K562 (cell line): ENCODE measurements around the gene RNF123. TPM values are rescaled to one million over a fixed set of nuclear protein-coding genes. Genes with fewer than 3 reads are reported as not detected.

Experiments
- BRCA1 ChIP-seq, 2 experiments: fragments of 450-650 bp in 1 of 2; sonication (generic) in 1 of 2; formaldehyde crosslinking in 1 of 2; IDR thresholded peaks; 2 replicates each; pipeline versions ENCODE4 v1.5.0 to v1.6.1; 2017 to 2020; ENCODE audit warnings: mild to moderate bottlenecking in 1 of 2, missing genetic modification reagents in 1 of 2
- DACH1 ChIP-seq: fragments of 450-650 bp; IDR thresholded peaks from 2 replicates; pipeline ENCODE4 v1.6.1; 2018; ENCODE audit not compliant: partially characterized antibody
- GTF2F1 ChIP-seq: IDR thresholded peaks from 2 replicates; pipeline ENCODE4 v1.6.1; 2011; ENCODE audit warnings: low read depth, low read length, improper control_type of control experiment
- MAZ ChIP-seq, 2 experiments: fragments of 450-650 bp in 1 of 2; sonication (generic) in 1 of 2; formaldehyde crosslinking; IDR thresholded peaks in 1 of 2; conservative IDR thresholded peaks in 1 of 2; 2 replicates each; pipeline versions ENCODE4 v1.4.0 to v1.5.0; 2020; ENCODE audit warnings: mild to moderate bottlenecking in 1 of 2, missing genetic modification reagents in 1 of 2
- MECOM ChIP-seq: fragments of 250-450 bp; sonication (Bioruptor Pico); IDR thresholded peaks from 2 replicates; pipeline ENCODE4 v1.8.0; 2022; ENCODE audit warnings: inconsistent platforms
- RAD21 ChIP-seq, 2 experiments: fragments of 250-450 bp in 1 of 2; fragments of 450-650 bp in 1 of 2; sonication (Bioruptor Pico) in 1 of 2; formaldehyde crosslinking in 1 of 2; IDR thresholded peaks in 1 of 2; conservative IDR thresholded peaks in 1 of 2; 2 replicates each; pipeline versions ENCODE4 v1.4.0 to v1.8.0; 2020 to 2022; ENCODE audit warnings: mild to moderate bottlenecking in 2 of 2, moderate library complexity in 1 of 2
- RB1 ChIP-seq: fragments of 450-650 bp; IDR thresholded peaks from 2 replicates; pipeline ENCODE4 v1.6.1; 2017; ENCODE audit warnings: low read depth, mild to moderate bottlenecking
- TEAD4 ChIP-seq, 2 experiments: sonication (generic) in 1 of 2; formaldehyde crosslinking in 1 of 2; IDR thresholded peaks; 2 replicates each; pipeline versions ENCODE4 v1.6.1 to v1.8.0; 2012 to 2022; ENCODE audit warnings: borderline replicate concordance in 1 of 2, inconsistent platforms in 1 of 2, low read length in 1 of 2, mild to moderate bottlenecking in 1 of 2, missing genetic modification reagents in 1 of 2
- polyA plus RNA-seq, 8 experiments: library from polyadenylated mRNA; depleted of rRNA in 4 of 8; stranded (reverse) in 5 of 8; unstranded in 3 of 8; fragments of >200 nt; fragmentation: Nextera tagmentation in 2 of 8; fragmentation: Illumina TruSeq in 1 of 8; extraction: Ambion mirVana in 2 of 8; extraction: Trizol in 1 of 8; gene quantifications; 2 replicates each; pipeline versions ENCODE4 v1.2.1 to v1.2.3, GENCODE V29; 2011 to 2014; ENCODE audit warnings: inconsistent platforms in 1 of 8, missing spikeins in 1 of 8
- total RNA-seq, 7 experiments: library from RNA; depleted of rRNA in 6 of 7; stranded (reverse); fragments of >200 nt in 6 of 7; fragmentation: Illumina TruSeq in 2 of 7; extraction: Trizol in 2 of 7; gene quantifications; 2 replicates each; pipeline versions ENCODE4 v1.2.1 to v1.2.3, GENCODE V29; 2011 to 2021; ENCODE audit warnings: low replicate concordance in 1 of 7

The RNF123 gene
- total and polyA plus RNA-seq, 9 of the 15 experiments (the other 6 are each of a cell fraction or from before 2014, with no cell fraction given) = 8.7 to 53.1 (median 17.5) TPM

DNA sequence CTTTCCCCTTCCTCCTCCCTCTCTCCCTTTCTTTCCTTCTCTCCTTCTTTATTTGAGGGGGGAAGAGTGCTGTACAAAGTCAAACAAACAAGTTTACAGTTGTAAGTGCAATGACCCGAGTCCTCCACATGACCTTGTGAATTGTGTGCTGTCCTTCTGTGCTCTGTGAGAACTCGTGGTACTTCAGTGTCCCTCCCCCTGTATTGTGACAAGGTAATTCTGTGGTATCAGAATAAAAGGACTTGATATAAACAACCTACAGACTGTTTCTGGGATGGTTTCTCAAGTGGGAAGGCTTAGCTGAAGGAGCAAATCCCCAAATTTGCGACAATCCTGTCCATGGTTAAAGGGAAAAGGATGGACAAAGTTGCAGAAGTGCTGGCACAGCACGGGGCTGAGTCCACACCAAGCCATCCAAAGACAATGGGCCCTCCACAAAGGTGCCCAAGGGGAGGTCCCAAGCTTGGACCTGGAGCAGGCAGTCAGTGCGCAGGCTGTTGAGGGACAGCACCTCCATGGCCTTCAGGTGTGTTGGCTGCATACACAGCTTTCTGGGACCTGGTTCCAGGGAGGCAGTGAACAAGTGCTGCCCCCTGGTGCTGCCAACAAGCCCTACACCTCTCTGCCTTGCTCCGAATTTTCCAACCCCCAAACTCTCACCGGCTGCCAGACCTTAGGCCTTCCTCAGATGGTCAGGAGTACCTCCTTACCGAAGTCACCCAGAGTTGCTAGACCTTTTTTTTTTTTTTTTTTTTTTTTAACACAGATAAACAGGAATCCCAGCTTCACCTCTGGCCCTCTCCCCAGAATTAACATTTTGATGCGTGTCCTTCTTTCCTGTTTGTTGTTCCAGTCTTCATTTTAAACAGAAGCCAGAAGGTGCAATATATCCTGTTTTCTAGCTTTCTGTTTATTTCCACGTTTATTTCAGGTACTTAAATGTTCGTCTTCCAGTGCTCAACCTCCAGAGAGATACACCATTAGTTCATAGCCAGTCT is 17.8 kb upstream of the RNF123 start (continued):
- TF ChIP-seq RAD21 (CRISPR knock-in tag; conservative IDR thresholded peaks at IDR 0.05 in 1 of 2, IDR thresholded peaks at IDR 0.05 in 1 of 2) (peak; percentile 65 to 83), MECOM (CRISPR knock-in tag) (no peak), GTF2F1 (no peak), BRCA1 (IDR thresholded peaks at IDR 0.05) (no peak), BRCA1 (CRISPR knock-in tag; IDR thresholded peaks at IDR 0.05) (no peak), MAZ (CRISPR knock-in tag; conservative IDR thresholded peaks at IDR 0.05 in 1 of 2, IDR thresholded peaks at IDR 0.05 in 1 of 2) (peak in 1 of 2 experiments; percentile 43; a peak in 1 of 4 replicates), DACH1 (no peak), RB1 (peak; percentile 47; the same call in 1 of the 2 replicates), TEAD4 (IDR thresholded peaks at IDR 0.05; ENCODE audit: low read length) (no peak), TEAD4 (CRISPR knock-in tag; IDR thresholded peaks at IDR 0.05; ENCODE audit: borderline replicate concordance) (no peak)
